ENCODE data around the gene USP5.

The USP5 gene

DNA sequence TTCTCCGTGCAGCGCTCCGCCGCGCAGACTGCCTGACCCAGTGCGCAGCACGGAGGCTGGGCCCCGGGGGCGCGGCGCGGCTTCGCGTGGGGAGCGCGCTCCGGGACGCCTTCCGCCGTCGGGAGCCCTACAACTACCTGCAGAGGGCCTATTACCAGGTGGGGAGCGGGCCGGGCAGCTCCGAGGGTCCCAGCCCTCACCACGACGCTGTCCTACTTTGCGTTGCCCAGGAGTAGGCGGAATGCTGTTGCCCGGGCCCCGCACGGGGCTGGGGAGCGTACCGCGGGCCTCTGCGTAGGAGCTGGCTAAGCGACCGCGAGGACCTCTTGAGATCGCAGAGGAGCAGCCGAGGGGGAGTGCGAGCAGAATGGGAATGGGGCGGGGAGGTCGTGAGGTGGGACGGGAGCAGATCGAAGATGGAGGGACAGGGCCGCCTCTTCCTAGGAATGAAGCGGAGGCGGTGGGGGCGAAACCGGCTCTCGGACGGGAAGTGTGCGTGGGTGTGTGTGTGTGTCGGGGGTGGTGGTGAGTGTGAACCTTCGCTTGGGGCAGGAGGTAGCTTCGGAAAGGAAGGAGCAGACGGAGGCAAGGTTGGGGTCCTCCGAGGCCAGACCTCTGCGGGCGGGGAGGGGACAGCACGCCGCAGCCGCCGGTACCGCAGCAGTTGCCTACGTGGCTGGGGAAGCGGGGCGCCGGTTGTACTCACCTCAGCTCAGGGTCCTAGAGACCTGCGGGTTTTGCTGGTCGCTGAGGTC, 23.0 kb upstream of the USP5 start:
- H4K20me1 ChIP-seq (ENCODE audit: control insufficient read depth, insufficient read depth, low read depth, low read length), result no peaks in the 10 kb centered on the region
- peak overlapping the region; percentile 92 for H3K4me2 ChIP-seq (ENCODE audit: low read length)

DNA sequence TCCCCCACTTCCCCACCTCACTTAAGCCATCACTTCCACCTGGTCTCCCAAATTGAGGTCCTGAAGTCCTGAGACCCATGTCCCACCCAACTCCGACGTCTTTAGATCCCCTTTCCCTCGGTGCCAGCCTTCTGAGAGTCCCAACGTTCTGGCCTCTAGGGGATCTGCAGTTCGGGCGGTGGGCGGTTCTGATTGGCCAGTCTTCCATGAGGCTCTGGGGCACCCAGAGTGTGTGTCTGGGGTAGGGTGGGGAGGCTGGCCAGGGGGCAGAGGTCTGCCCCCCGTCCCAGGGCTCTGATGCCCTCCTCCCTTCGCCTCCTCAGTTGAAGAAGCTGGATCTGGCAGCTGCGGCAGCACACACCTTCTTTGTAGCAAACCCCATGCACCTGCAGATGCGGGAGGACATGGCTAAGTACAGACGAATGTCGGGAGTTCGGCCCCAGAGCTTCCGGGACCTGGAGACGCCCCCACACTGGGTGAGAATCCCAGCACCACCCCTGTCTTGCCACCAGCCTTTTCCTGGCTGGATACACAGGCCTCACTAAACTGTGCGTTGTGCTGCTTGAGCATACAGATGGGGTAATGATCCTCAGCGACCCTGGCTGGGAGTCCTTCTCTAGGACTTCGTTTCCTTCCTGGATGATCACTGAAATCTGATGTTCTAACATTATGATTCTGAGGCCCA, 22.3 kb upstream of the USP5 start:
- Histone ChIP-seq H3K4me2 (ENCODE audit: low read length) (peak overlapping the region; percentile 92), H3K27me3 (ENCODE audit: control insufficient read depth, low read length) (peaks cover 82% of the 10 kb centered on the region), H3K79me2 (ENCODE audit: control insufficient read depth, low read length) (no peaks in the 10 kb centered on the region), H3K27ac (ENCODE audit: low read depth, low read length) (no peak overlapping the region), H4K20me1 (ENCODE audit: control insufficient read depth, insufficient read depth, low read depth, low read length) (no peaks in the 10 kb centered on the region), H3K36me3 (ENCODE audit: control insufficient read depth, low read length) (no peaks in the 10 kb centered on the region), H3F3A (ENCODE audit: control insufficient read depth, insufficient read depth) (no peaks in the 10 kb centered on the region), H3K9me2 (replicated peaks; ENCODE audit: control insufficient read depth, low read length) (no peaks in the 10 kb centered on the region), H3K4me3 (ENCODE audit: low read length) (peak overlapping the region; percentile 68), H3K9me3 (ENCODE audit: control insufficient read depth, insufficient read depth, low read length) (no peaks in the 10 kb centered on the region), H3K4me1 (ENCODE audit: control insufficient read depth, low read length) (peaks cover 21% of the 10 kb centered on the region)
- no peak for TF ChIP-seq CTCF (IDR thresholded peaks at IDR 0.05; ENCODE audit: low read depth, low read length, poor library complexity, severe bottlenecking)
- TF ChIP-seq EZH2phosphoT487 (IDR thresholded peaks at IDR 0.05; ENCODE audit: borderline replicate concordance, low read length), result no peak

More for the DNA sequence above, 23.0 kb upstream of the USP5 start:
- Histone ChIP-seq H3K9me3 (ENCODE audit: control insufficient read depth, insufficient read depth, low read length) (no peaks in the 10 kb centered on the region), H3K79me2 (ENCODE audit: control insufficient read depth, low read length) (no peaks in the 10 kb centered on the region), H3F3A (ENCODE audit: control insufficient read depth, insufficient read depth) (no peaks in the 10 kb centered on the region), H3K27ac (ENCODE audit: low read depth, low read length) (no peak overlapping the region), H3K9me2 (replicated peaks; ENCODE audit: control insufficient read depth, low read length) (no peaks in the 10 kb centered on the region), H3K27me3 (ENCODE audit: control insufficient read depth, low read length) (peaks cover 84% of the 10 kb centered on the region), H3K4me3 (ENCODE audit: low read length) (peak overlapping the region; percentile 68), H3K4me1 (ENCODE audit: control insufficient read depth, low read length) (peaks cover 21% of the 10 kb centered on the region), H3K36me3 (ENCODE audit: control insufficient read depth, low read length) (no peaks in the 10 kb centered on the region)
- TF ChIP-seq CTCF (IDR thresholded peaks at IDR 0.05; ENCODE audit: low read depth, low read length, poor library complexity, severe bottlenecking), result no peak
- TF ChIP-seq EZH2phosphoT487 (IDR thresholded peaks at IDR 0.05; ENCODE audit: borderline replicate concordance, low read length), result peak; percentile 98; the same call in 1 of the 2 replicates

DNA sequence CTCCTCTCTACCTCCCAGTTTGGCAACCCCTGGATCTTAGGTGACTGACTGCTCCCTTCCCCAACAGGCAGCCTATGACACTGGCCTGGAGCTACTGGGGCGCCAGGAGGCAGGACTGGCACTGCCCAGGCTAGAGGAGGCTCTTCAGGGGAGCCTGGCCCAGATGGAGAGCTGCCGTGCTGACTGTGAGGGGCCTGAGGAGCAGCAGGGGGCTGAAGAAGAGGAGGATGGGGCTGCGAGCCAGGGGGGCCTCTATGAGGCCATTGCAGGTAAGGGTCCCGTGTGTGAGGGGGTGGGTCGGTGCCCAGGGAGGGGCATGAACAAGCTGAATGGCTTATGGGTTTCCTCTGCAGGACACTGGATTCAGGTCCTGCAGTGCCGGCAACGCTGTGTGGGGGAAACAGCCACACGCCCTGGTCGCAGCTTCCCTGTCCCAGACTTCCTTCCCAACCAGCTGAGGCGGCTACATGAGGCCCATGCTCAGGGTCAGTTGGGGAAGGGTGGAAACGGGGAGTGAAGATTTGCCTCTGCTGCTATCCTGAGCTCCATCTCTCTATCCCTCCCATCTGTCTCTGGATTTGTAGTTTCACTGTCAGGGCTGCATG, 21.6 kb upstream of the USP5 start:
- H3F3A ChIP-seq (ENCODE audit: control insufficient read depth, insufficient read depth), result no peaks in the 10 kb centered on the region
- peaks cover 75% of the 10 kb centered on the region for H3K27me3 ChIP-seq (ENCODE audit: control insufficient read depth, low read length)
- H3K27ac ChIP-seq (ENCODE audit: low read depth, low read length), result no peak overlapping the region
- peaks cover 21% of the 10 kb centered on the region for H3K4me1 ChIP-seq (ENCODE audit: control insufficient read depth, low read length)
- H3K9me3 ChIP-seq (ENCODE audit: control insufficient read depth, insufficient read depth, low read length), result no peaks in the 10 kb centered on the region
- no peaks in the 10 kb centered on the region for H4K20me1 ChIP-seq (ENCODE audit: control insufficient read depth, insufficient read depth, low read depth, low read length)
- no peak for TF ChIP-seq EZH2phosphoT487 (IDR thresholded peaks at IDR 0.05; ENCODE audit: borderline replicate concordance, low read length)
- no peak for TF ChIP-seq CTCF (IDR thresholded peaks at IDR 0.05; ENCODE audit: low read depth, low read length, poor library complexity, severe bottlenecking)
- no peaks in the 10 kb centered on the region for H3K79me2 ChIP-seq (ENCODE audit: control insufficient read depth, low read length)
- H3K9me2 ChIP-seq (replicated peaks; ENCODE audit: control insufficient read depth, low read length), result no peaks in the 10 kb centered on the region
- H3K4me2 ChIP-seq (ENCODE audit: low read length), result no peak overlapping the region
- H3K36me3 ChIP-seq (ENCODE audit: control insufficient read depth, low read length), result no peaks in the 10 kb centered on the region
- no peak overlapping the region for H3K4me3 ChIP-seq (ENCODE audit: low read length)
